Measurements from ENCODE around the gene SMIM45. TPM values are rescaled to one million over a fixed set of nuclear protein-coding genes. Genes with fewer than 3 reads are reported as not detected.

The SMIM45 gene

DNA sequence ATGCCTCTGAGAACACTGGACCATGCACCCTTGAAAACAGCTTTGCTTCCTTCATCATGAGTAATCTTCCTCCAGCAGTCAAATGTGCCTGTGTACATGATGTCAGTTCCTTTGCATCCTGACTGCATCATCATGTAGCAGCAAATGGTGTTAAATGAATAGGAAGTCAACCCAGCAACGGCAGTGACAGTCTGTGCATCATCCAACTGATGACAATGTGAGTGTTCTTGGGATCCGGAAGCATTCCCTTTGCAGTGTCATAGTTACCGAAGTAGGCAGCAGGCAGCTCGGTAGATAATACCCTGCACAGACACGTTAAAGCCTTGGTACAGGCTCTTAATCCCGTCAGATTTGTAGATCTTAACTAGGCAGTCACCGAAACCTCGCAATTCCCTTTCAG is 49.2 kb downstream of the SMIM45 start:
- Histone ChIP-seq H3K4me3 (no peak overlapping the region), H3K27me3 (peaks cover 0 to 8% (median 0%) of the 10 kb centered on the region in 4 donors), H3K27ac (no peak overlapping the region), H3K36me3 (no peaks in the 10 kb centered on the region), H3K9me3 (no peaks in the 10 kb centered on the region), H3K4me1 (peaks cover 3 to 18% (median 13%) of the 10 kb centered on the region in 3 donors)
- no peak for TF ChIP-seq POLR2A (IDR thresholded peaks at IDR 0.05)
- TF ChIP-seq, protein P1, sequence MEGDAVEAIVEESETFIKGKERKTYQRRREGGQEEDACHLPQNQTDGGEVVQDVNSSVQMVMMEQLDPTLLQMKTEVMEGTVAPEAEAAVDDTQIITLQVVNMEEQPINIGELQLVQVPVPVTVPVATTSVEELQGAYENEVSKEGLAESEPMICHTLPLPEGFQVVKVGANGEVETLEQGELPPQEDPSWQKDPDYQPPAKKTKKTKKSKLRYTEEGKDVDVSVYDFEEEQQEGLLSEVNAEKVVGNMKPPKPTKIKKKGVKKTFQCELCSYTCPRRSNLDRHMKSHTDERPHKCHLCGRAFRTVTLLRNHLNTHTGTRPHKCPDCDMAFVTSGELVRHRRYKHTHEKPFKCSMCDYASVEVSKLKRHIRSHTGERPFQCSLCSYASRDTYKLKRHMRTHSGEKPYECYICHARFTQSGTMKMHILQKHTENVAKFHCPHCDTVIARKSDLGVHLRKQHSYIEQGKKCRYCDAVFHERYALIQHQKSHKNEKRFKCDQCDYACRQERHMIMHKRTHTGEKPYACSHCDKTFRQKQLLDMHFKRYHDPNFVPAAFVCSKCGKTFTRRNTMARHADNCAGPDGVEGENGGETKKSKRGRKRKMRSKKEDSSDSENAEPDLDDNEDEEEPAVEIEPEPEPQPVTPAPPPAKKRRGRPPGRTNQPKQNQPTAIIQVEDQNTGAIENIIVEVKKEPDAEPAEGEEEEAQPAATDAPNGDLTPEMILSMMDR (IDR thresholded peaks at IDR 0.05), result no peak
- no peak for DNase-seq
- intact Hi-C loops (cut with DNase I), result no loop called here
- WGBS, 2 donors, result 50 to 75% methylated on average over 3 to 8 of the region's 8 CpGs

DNA sequence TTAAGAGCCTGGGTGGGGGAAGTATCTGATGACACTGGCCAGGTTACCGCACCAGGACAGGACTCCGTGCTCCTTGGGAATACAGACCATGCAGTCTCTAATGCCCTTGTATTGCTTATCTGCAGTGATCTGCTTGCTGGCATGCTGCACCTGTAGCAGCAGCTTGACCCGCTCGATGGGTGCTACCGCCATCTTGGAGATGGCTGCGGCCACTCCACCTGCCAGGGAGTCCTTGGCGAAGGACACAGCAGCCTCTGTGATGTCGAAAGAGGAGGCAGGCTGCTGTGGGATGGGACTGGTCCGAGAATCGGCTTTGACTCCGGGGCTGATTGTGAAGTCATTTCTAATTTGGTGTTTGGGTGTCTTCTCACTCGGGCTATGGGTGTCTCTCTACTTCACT is 49.8 kb downstream of the SMIM45 start:
- WGBS, 2 donors, result 93% methylated on average over 10 to 12 of the region's 12 CpGs
- intact Hi-C loops (cut with DNase I), result no loop called here
- no peak overlapping the region for H3K27ac ChIP-seq
- no peak for DNase-seq
- peaks cover 0 to 8% (median 0%) of the 10 kb centered on the region in 4 donors for H3K27me3 ChIP-seq
- no peaks in the 10 kb centered on the region for H3K9me3 ChIP-seq
- H3K4me1 ChIP-seq, result peaks cover 3 to 18% (median 13%) of the 10 kb centered on the region in 3 donors
- H3K4me3 ChIP-seq, result no peak overlapping the region
- TF ChIP-seq, protein P1 (IDR thresholded peaks at IDR 0.05), result no peak
- TF ChIP-seq POLR2A (IDR thresholded peaks at IDR 0.05), result no peak
- H3K36me3 ChIP-seq, result no peaks in the 10 kb centered on the region

DNA sequence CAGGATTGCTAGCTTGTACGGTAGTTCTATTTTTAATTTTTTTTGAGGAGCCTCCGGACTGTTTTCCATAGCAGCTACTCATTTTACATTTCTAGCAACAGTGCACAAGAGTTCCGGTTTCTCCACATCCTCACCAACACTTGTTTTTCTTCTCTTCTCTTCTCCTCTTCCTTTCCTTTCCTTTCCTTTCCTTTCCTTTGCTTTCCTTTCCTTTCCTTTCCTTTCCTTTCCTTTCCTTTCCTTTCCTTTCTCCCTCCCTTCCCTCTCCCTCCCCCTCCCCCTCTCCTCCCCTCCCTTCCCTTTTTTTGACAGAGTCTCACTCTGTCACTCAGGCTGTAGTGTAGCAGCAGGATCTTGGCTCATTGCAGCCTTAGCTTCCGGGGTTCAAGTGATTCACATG is 56.0 kb downstream of the SMIM45 start:
- H3K9me3 ChIP-seq, result peaks cover 0 to 23% (median 13%) of the 10 kb centered on the region in 3 donors
- 57 to 62% methylated on average over 4 of the region's 4 CpGs for WGBS, 2 donors
- intact Hi-C loops (cut with DNase I), result no loop called here

More for the DNA sequence above, 56.0 kb downstream of the SMIM45 start:
- no peak overlapping the region for H3K4me3 ChIP-seq
- H3K27me3 ChIP-seq, result no peaks in the 10 kb centered on the region
- no peaks in the 10 kb centered on the region for H3K4me1 ChIP-seq
- no peak for DNase-seq
- no peak for TF ChIP-seq POLR2A (IDR thresholded peaks at IDR 0.05)
- TF ChIP-seq, protein P1 (IDR thresholded peaks at IDR 0.05), result no peak
- H3K27ac ChIP-seq, result no peak overlapping the region
- no peaks in the 10 kb centered on the region for H3K36me3 ChIP-seq

Other genes starting within 250 kb of the SMIM45 start
- 1 to 10 TPM; 5.1 to 9.0 (median 7.2) TPM for gene CCDC134, start 151.5 kb upstream of the SMIM45 start, total RNA-seq
- 100 to 1,000 TPM in 2 of 4 donors, 10 to 100 TPM in 2; 72.8 to 138 (median 98.6) TPM for gene SREBF2, start 119.0 kb upstream of the SMIM45 start, total RNA-seq
- not detected for gene SHISA8, start 37.1 kb upstream of the SMIM45 start, total RNA-seq
- gene TNFRSF13C, start 25.3 kb upstream of the SMIM45 start, total RNA-seq, result 1 to 10 TPM in 1 of 4 donors, under 1 TPM in 3; 0.19 to 1.9 (median 0.32) TPM
- 10 to 100 TPM in 2 of 4 donors, 1 to 10 TPM in 2; 6.9 to 12.6 (median 10.5) TPM for gene CENPM, start 5.0 kb upstream of the SMIM45 start, total RNA-seq
- gene SEPTIN3, start 17.3 kb downstream of the SMIM45 start, total RNA-seq, result 1 to 10 TPM in 1 of 4 donors, under 1 TPM in 3; 0.04 to 1.1 (median 0.34) TPM
- gene WBP2NL, start 46.6 kb downstream of the SMIM45 start, total RNA-seq, result under 1 TPM in 2 of 4 donors, not detected in 2; 0.08 to 0.95 TPM
- 10 to 100 TPM; 14.9 to 24.8 (median 19.9) TPM for gene NAGA, start 118.7 kb downstream of the SMIM45 start, total RNA-seq
- 10 to 100 TPM in 2 of 4 donors, 1 to 10 TPM in 2; 6.3 to 14.5 (median 9.5) TPM for gene PHETA2, start 122.1 kb downstream of the SMIM45 start, total RNA-seq
- gene SMDT1, start 127.5 kb downstream of the SMIM45 start, total RNA-seq, result 10 to 100 TPM in 1 of 4 donors, 1 to 10 TPM in 3; 4.9 to 15.4 (median 8.6) TPM
- 10 to 100 TPM; 65.0 to 72.4 (median 67.1) TPM for gene NDUFA6, start 138.6 kb downstream of the SMIM45 start, total RNA-seq
- gene CYP2D6, start 178.7 kb downstream of the SMIM45 start, total RNA-seq, result 1 to 10 TPM in 2 of 4 donors, under 1 TPM in 2; 0.35 to 1.5 (median 1.2) TPM

Data from esophagus squamous epithelium (tissue), 5 donors.